Measurements from ENCODE around the gene COG3.
A peak's percentile ranks its signal among the peaks of the same experiment; 100 is the strongest.

Gene COG3

DNA sequence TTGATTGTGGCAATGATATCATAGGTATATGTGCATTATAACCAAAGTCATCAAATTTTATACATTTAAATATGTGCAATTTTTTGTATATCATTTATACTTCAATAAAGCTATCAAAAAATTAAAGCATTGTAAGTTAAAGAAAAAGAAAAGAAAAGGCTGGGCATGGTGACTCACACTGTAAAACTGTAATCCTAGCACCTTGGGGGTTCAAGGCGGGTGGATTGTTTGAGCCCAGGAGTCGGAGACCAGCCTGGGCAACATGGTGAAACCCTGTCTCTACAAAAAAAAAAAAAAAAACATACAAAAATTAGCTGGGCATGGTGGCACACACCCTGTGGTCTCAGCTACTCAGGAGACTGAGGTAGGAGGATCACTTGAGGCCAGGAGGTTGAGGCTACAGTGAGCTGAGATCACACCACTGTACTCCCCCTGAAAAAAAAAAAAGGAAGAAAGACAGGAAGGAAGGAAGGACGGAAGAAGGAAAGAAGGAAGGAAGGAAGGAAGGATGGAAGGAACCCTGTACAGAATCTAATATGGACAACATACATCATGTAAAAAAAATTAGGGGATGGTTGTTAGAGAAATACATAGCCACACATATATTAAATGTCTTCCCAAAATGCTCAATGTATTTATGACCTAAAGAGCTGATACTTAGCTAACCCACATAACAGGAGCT lies 24.8 kb upstream of the COG3 start:
- Histone ChIP-seq H3K14ac (ENCODE audit: low read length) (no peak overlapping the region), H3K4me2 (ENCODE audit: low read length) (no peak overlapping the region), H3K9ac (ENCODE audit: low read length) (no peak overlapping the region), H3K36me3 (ENCODE audit: control insufficient read depth in 1 of 2, insufficient read depth in 2 of 2, low read length in 2 of 2) (no peaks in the 10 kb centered on the region), H3K4me1 (ENCODE audit: control insufficient read depth in 1 of 2, insufficient read depth in 2 of 2, low read length in 2 of 2) (peaks cover 0 to 3% of the 10 kb centered on the region in 2 experiments), H3K9me3 (ENCODE audit: insufficient read depth, low read depth, low read length) (no peaks in the 10 kb centered on the region), H3K79me2 (ENCODE audit: control insufficient read depth, insufficient read depth, low read length, poor library complexity) (no peaks in the 10 kb centered on the region), H3K23ac (ENCODE audit: low read length) (no peak overlapping the region), H4K8ac (ENCODE audit: low read depth, low read length) (no peak overlapping the region), H2AK5ac (ENCODE audit: low read length) (no peak overlapping the region), H4K12ac (ENCODE audit: low read depth, low read length) (no peak overlapping the region), H3K4ac (ENCODE audit: low read depth, low read length) (no peak overlapping the region), H3K27me3 (ENCODE audit: insufficient read depth, low read length) (no peaks in the 10 kb centered on the region), H3K79me1 (ENCODE audit: low read length) (no peaks in the 10 kb centered on the region), H3K4me3 (ENCODE audit: low read depth, low read length) (no peak overlapping the region), H2BK5ac (ENCODE audit: low read depth, low read length, poor library complexity) (no peak overlapping the region), H4K91ac (ENCODE audit: low read depth, low read length) (no peak overlapping the region), H2AFZ (ENCODE audit: insufficient read depth, low read length, poor library complexity) (no peak overlapping the region), H2BK120ac (ENCODE audit: insufficient read depth, low read length, poor library complexity) (no peak overlapping the region), H3K18ac (ENCODE audit: low read length) (no peak overlapping the region), H3K27ac (ENCODE audit: low read depth, low read length) (no peak overlapping the region), H2BK12ac (ENCODE audit: low read length) (no peak overlapping the region)
- DNase-seq, result no peak
- WGBS (ENCODE audit: extremely low coverage, insufficient coverage, insufficient read length), result no CpG with 5 or more reads among the region's 3 CpGs

DNA sequence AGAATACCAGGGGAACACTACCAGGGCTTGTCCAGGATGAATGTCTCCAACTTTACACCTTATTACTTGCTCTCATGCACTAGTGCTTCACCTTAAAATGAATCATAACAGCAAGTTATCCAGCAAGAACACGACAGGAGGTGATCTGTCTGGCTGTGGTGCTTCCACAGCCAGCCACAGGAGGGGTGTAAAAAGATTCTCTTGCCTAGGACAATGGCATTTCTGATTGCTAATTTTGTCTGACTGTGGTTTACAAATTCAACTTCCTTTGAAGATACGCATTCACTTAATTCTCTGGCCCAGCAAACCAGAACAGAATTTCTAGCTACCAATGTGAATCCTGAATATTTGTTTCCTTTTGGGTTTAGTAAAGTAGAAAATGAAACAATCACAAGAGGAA lies 23.1 kb upstream of the COG3 start:
- Histone ChIP-seq H3K9me3 (ENCODE audit: insufficient read depth, low read depth, low read length) (no peaks in the 10 kb centered on the region), H4K12ac (ENCODE audit: low read depth, low read length) (no peak overlapping the region), H2AK5ac (ENCODE audit: low read length) (no peak overlapping the region), H2BK12ac (ENCODE audit: low read length) (no peak overlapping the region), H3K79me2 (ENCODE audit: control insufficient read depth, insufficient read depth, low read length, poor library complexity) (no peaks in the 10 kb centered on the region), H3K23ac (ENCODE audit: low read length) (no peak overlapping the region), H3K9ac (ENCODE audit: low read length) (no peak overlapping the region), H3K4me1 (ENCODE audit: control insufficient read depth in 1 of 2, insufficient read depth in 2 of 2, low read length in 2 of 2) (peaks cover 3 to 5% of the 10 kb centered on the region in 2 experiments), H4K91ac (ENCODE audit: low read depth, low read length) (no peak overlapping the region), H3K14ac (ENCODE audit: low read length) (no peak overlapping the region), H4K8ac (ENCODE audit: low read depth, low read length) (no peak overlapping the region), H3K27me3 (ENCODE audit: insufficient read depth, low read length) (no peaks in the 10 kb centered on the region), H3K36me3 (ENCODE audit: control insufficient read depth in 1 of 2, insufficient read depth in 2 of 2, low read length in 2 of 2) (no peaks in the 10 kb centered on the region), H3K4me2 (ENCODE audit: low read length) (no peak overlapping the region), H3K27ac (ENCODE audit: low read depth, low read length) (no peak overlapping the region), H3K79me1 (ENCODE audit: low read length) (no peaks in the 10 kb centered on the region), H2BK5ac (ENCODE audit: low read depth, low read length, poor library complexity) (no peak overlapping the region), H2BK120ac (ENCODE audit: insufficient read depth, low read length, poor library complexity) (no peak overlapping the region), H3K4me3 (ENCODE audit: low read depth, low read length) (no peak overlapping the region), H2AFZ (ENCODE audit: insufficient read depth, low read length, poor library complexity) (no peak overlapping the region), H3K18ac (ENCODE audit: low read length) (no peak overlapping the region), H3K4ac (ENCODE audit: low read depth, low read length) (no peak overlapping the region)
- no CpG with 5 or more reads among the region's 2 CpGs for WGBS (ENCODE audit: extremely low coverage, insufficient coverage, insufficient read length)
- DNase-seq, result no peak

DNA sequence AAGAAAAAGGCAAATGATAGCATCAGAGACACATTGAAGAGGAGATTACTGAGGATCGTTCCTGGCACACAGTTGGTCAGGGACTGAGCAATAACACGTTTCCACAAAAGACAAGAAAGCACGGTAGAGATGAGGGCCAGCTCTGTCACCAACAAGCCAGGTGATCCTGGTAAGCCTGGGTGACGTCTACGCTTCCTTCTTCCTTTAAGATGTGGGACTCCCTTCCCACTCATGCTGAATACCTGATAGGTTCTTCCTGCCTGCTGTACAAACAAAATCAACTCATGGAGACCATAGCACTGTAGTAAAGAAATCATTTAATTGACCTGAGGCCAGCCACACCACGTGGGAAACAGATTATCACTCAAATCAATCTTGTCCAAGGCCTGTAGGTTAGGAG lies 19.7 kb upstream of the COG3 start:
- DNase-seq, result peak; percentile 19 to 29
- Histone ChIP-seq H3K9ac (ENCODE audit: low read length) (no peak overlapping the region), H2AFZ (ENCODE audit: insufficient read depth, low read length, poor library complexity) (no peak overlapping the region), H2BK120ac (ENCODE audit: insufficient read depth, low read length, poor library complexity) (no peak overlapping the region), H4K8ac (ENCODE audit: low read depth, low read length) (no peak overlapping the region), H3K23ac (ENCODE audit: low read length) (no peak overlapping the region), H2BK5ac (ENCODE audit: low read depth, low read length, poor library complexity) (no peak overlapping the region), H3K27ac (ENCODE audit: low read depth, low read length) (no peak overlapping the region), H4K12ac (ENCODE audit: low read depth, low read length) (no peak overlapping the region), H3K4ac (ENCODE audit: low read depth, low read length) (no peak overlapping the region), H3K14ac (ENCODE audit: low read length) (no peak overlapping the region), H3K79me1 (ENCODE audit: low read length) (no peaks in the 10 kb centered on the region), H4K91ac (ENCODE audit: low read depth, low read length) (no peak overlapping the region), H3K4me3 (ENCODE audit: low read depth, low read length) (no peak overlapping the region), H2BK12ac (ENCODE audit: low read length) (no peak overlapping the region), H3K27me3 (ENCODE audit: insufficient read depth, low read length) (no peaks in the 10 kb centered on the region), H2AK5ac (ENCODE audit: low read length) (no peak overlapping the region), H3K9me3 (ENCODE audit: insufficient read depth, low read depth, low read length) (no peaks in the 10 kb centered on the region), H3K79me2 (ENCODE audit: control insufficient read depth, insufficient read depth, low read length, poor library complexity) (no peaks in the 10 kb centered on the region), H3K18ac (ENCODE audit: low read length) (no peak overlapping the region), H3K4me2 (ENCODE audit: low read length) (no peak overlapping the region), H3K4me1 (ENCODE audit: control insufficient read depth in 1 of 2, insufficient read depth in 2 of 2, low read length in 2 of 2) (peaks cover 3 to 5% of the 10 kb centered on the region in 2 experiments), H3K36me3 (ENCODE audit: control insufficient read depth in 1 of 2, insufficient read depth in 2 of 2, low read length in 2 of 2) (no peaks in the 10 kb centered on the region)
- no CpG with 5 or more reads among the region's 6 CpGs for WGBS (ENCODE audit: extremely low coverage, insufficient coverage, insufficient read length)

DNA sequence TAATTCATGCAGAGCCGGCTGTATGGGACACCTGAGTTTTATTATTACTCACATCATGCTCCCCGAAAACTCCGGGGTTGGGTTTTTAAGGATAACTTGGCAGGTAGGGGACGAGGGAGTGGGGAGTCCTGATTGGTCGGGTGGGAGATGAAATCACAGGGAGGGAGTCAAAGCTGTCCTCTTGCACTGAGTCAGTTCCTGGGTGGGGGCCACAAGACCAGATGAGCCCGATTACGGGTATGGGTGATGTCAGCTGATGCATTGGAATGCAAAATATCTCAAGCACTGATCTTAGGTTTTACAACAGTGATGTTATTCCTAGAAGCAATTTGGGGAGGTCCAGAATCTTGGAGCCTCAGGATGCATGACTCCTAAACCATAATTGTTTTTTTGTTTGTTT lies 18.6 kb upstream of the COG3 start:
- H3K4me3 ChIP-seq (ENCODE audit: low read depth, low read length), result no peak overlapping the region
- no peak overlapping the region for H2BK120ac ChIP-seq (ENCODE audit: insufficient read depth, low read length, poor library complexity)
- H4K12ac ChIP-seq (ENCODE audit: low read depth, low read length), result no peak overlapping the region
- no peaks in the 10 kb centered on the region for H3K79me2 ChIP-seq (ENCODE audit: control insufficient read depth, insufficient read depth, low read length, poor library complexity)
- H3K9ac ChIP-seq (ENCODE audit: low read length), result no peak overlapping the region
- no peaks in the 10 kb centered on the region for H3K36me3 ChIP-seq (ENCODE audit: control insufficient read depth in 1 of 2, insufficient read depth in 2 of 2, low read length in 2 of 2)
- peaks cover 2 to 3% of the 10 kb centered on the region in 2 experiments for H3K4me1 ChIP-seq (ENCODE audit: control insufficient read depth in 1 of 2, insufficient read depth in 2 of 2, low read length in 2 of 2)
- H2BK12ac ChIP-seq (ENCODE audit: low read length), result no peak overlapping the region
- no peaks in the 10 kb centered on the region for H3K27me3 ChIP-seq (ENCODE audit: insufficient read depth, low read length)
- H3K14ac ChIP-seq (ENCODE audit: low read length), result no peak overlapping the region
- H3K4ac ChIP-seq (ENCODE audit: low read depth, low read length), result no peak overlapping the region
- H2BK5ac ChIP-seq (ENCODE audit: low read depth, low read length, poor library complexity), result no peak overlapping the region
- no peaks in the 10 kb centered on the region for H3K79me1 ChIP-seq (ENCODE audit: low read length)
- no peak overlapping the region for H3K23ac ChIP-seq (ENCODE audit: low read length)
- H3K4me2 ChIP-seq (ENCODE audit: low read length), result no peak overlapping the region
- H3K18ac ChIP-seq (ENCODE audit: low read length), result no peak overlapping the region
- H3K9me3 ChIP-seq (ENCODE audit: insufficient read depth, low read depth, low read length), result no peaks in the 10 kb centered on the region
- H2AK5ac ChIP-seq (ENCODE audit: low read length), result no peak overlapping the region
- no CpG with 5 or more reads among the region's 7 CpGs for WGBS (ENCODE audit: extremely low coverage, insufficient coverage, insufficient read length)
- H4K91ac ChIP-seq (ENCODE audit: low read depth, low read length), result no peak overlapping the region
- DNase-seq, result peak; percentile 35 to 66
- H2AFZ ChIP-seq (ENCODE audit: insufficient read depth, low read length, poor library complexity), result no peak overlapping the region
- H3K27ac ChIP-seq (ENCODE audit: low read depth, low read length), result no peak overlapping the region
- H4K8ac ChIP-seq (ENCODE audit: low read depth, low read length), result no peak overlapping the region
